22Rv1 (cell line): Measurements from ENCODE around the gene FAXC.

ENCODE experiments used
- ZFX ChIP-seq: fragments of 450-650 bp; IDR thresholded peaks from 2 replicates; pipeline ENCODE4 v1.6.1; 2017; ENCODE audit warnings: antibody characterized with exemption, borderline replicate concordance
- TF ChIP-seq, protein P1 (sequence below): fragments of 450-650 bp; IDR thresholded peaks from 2 replicates; pipeline ENCODE4 v1.5.1; 2017; ENCODE audit warnings: mild to moderate bottlenecking

DNA sequence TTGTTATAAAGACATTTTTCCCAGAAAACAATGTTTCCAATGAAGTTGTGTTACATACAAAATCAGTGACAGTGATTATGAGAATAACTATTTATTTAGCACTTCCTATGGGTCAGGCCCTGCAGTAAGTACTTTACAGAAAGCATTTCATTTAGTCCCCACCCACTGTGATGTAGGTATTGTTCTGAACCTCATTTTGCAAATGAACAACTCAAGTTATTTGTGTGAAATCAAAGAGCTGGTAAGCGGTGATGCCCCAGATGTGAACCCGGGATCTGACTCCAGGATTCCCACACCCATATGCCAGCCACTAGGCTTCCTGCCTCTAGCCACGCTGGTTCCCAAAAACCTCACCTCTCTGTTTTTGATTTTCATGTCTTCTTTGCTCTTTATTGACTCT lies 30.9 kb downstream of the FAXC start:
- TF ChIP-seq, protein P1, sequence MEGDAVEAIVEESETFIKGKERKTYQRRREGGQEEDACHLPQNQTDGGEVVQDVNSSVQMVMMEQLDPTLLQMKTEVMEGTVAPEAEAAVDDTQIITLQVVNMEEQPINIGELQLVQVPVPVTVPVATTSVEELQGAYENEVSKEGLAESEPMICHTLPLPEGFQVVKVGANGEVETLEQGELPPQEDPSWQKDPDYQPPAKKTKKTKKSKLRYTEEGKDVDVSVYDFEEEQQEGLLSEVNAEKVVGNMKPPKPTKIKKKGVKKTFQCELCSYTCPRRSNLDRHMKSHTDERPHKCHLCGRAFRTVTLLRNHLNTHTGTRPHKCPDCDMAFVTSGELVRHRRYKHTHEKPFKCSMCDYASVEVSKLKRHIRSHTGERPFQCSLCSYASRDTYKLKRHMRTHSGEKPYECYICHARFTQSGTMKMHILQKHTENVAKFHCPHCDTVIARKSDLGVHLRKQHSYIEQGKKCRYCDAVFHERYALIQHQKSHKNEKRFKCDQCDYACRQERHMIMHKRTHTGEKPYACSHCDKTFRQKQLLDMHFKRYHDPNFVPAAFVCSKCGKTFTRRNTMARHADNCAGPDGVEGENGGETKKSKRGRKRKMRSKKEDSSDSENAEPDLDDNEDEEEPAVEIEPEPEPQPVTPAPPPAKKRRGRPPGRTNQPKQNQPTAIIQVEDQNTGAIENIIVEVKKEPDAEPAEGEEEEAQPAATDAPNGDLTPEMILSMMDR: no peak
- TF ChIP-seq ZFX: no peak
